ENCODE results near the gene NPEPL1.

DNA sequence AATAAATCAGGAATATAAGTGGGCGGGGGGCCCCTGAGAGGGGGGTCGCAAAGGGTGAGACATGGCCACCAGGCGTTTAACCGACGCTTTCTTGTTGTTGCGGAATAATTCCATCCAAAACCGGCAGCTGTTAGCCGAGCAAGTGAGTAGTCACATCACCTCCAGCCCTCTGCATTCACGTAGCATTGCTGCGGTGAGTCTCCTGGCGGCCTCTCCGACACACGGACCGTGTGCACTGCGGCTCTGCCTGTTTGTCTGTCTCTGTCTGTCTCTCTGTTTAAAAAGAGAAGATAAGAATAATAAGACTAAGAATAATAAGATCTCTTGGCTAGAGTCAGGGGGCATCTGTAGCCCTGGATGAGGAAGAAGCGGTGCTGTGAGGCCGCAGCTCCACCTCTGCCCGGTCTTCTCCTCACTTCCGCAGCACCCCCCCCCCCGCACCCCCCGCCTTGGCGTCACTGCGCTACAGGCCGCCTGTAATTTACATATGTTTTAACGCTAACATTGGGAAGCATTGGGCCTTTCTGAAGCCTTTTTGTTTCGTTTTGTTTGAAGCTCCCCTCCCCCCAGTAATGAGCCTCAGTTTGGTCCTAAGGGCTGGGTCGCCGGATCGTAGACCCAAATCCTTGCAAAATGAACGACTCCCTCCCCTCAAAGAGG lies 40.5 kb upstream of the NPEPL1 start:
- TF ChIP-seq CTCF (IDR thresholded peaks at IDR 0.05) (no peak), POLR2A (IDR thresholded peaks at IDR 0.05) (no peak)
